GM12873 (cell line): ENCODE data around the gene SH3BP5L.
A peak's percentile ranks its signal among the peaks of the same experiment; 100 is the strongest.

ENCODE experiments used
- CTCF ChIP-seq: IDR thresholded peaks from 2 replicates; pipeline ENCODE4 v1.5.1; 2012; ENCODE audit warnings: low read depth, mild to moderate bottlenecking, moderate library complexity, low read length, control low read depth; ENCODE audit not compliant: insufficient read depth; ENCODE audit errors: missing control alignments

Gene SH3BP5L

GRCh38 chr1:248811514-248812490 lies 13.9 kb downstream of the SH3BP5L start:
- peak; percentile 25 for TF ChIP-seq CTCF

GRCh38 chr1:248810727-248811513 lies 14.8 kb downstream of the SH3BP5L start:
- no peak for TF ChIP-seq CTCF

DNA sequence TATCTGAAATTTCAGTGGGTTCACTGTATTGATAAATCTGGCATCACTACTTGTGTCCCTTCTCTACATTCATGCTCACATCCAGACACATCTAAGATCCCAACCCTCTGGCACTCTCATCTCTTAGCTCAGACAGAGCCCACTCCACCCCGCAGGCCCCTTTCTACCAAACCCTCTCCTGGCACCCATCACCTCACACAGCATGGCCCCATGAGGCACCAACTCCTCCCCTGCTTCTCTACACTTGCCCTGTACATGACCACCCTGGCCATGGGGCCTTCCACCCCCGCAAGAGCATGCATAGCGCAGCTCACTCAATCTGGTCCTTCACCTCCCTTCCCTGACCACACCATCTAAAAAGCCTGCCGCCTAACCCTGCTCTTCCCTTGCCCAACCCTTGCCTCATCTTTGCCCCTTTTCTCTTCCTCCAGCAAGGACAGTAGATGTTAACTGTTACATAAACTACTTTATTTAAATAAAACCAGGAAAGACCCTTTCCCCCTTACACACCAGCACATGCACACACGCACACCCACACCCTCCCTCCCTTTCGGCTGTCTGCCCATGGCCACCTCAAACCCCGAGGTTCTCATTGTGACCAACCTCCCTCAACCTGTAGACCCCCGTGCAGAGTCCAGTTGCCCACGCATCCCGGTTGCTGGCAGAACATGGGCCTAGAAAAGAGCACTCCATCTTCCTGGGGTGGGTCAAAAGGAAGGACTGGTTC lies 15.6 kb downstream of the SH3BP5L start:
- no peak for TF ChIP-seq CTCF

DNA sequence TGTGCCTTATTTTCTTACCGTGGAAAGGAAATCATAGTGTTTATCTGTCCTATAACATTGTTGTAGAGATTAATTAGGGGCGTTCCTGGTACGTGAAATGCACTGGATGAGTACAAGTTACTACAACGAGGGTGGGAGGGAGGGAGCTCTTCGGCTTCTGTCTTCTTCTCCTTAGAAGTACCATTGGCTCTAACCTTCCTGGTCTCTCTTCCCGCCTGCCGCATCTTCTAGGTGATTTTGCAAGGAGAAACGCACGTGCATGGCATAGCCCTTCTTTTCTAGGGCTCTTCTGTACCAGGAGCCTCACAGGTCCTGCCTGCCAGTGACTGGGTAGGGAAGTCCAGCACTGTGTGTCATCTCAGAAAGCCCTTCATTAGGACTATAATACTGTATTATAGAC lies 16.8 kb downstream of the SH3BP5L start:
- TF ChIP-seq CTCF, result no peak

DNA sequence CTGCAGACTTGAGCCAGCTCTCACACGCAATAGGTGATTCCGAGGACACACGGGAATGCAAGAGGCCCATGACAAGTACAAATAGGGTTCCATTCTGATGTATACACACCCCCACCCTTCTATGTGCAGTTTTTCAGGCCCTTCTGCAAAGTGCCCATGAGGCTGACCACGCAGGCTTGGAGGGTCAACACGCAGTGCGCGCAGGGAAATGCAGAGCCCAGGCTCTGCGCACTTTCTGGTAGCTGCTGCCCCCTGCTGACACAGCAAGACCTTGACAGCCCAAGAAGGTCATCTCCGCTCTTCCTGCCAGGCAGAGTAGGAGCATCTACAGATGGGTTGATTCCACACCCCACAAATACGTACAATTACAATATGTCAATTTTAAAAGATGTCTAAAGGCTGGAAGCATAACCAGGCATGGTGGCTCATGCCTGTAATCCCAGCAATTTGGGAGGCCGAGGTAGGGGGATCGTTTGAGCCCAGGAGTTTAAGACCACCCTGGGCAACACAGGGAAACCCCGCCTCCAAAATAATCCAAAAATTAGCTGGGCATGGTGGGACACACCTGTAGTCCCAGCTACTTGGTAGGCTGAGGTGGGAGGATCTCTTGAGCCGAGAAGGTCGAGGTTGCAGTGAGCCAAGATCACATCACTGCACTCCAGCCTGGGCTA lies 18.5 kb downstream of the SH3BP5L start:
- peak; percentile 97 for TF ChIP-seq CTCF

GRCh38 chr1:248805876-248806275 lies 19.8 kb downstream of the SH3BP5L start:
- no peak for TF ChIP-seq CTCF
